Nephron (organoid): ENCODE measurements around the gene PAPOLA.

Experiments used
- H3K27ac Mint-ChIP-seq, 3 experiments: 2 replicates each; pipeline ENCODE4 v1.8.0; 2020; ENCODE audit warnings: mixed read lengths in 3 of 3, mild to moderate bottlenecking in 2 of 3, moderate library complexity in 1 of 3
- H3K27me3 Mint-ChIP-seq: 2 replicates; pipeline ENCODE4 v1.8.0; 2021; ENCODE audit warnings: low read depth, mild to moderate bottlenecking, moderate library complexity, mixed read lengths
- H3K36me3 Mint-ChIP-seq: 2 replicates; pipeline ENCODE4 v1.8.0; 2020; ENCODE audit warnings: low read depth, mixed read lengths
- H3K4me1 Mint-ChIP-seq: 2 replicates; pipeline ENCODE4 v1.8.0; 2020; ENCODE audit warnings: mixed read lengths
- H3K4me3 Mint-ChIP-seq, 3 experiments: 2 replicates each; pipeline ENCODE4 v1.8.0; 2020; ENCODE audit warnings: mild to moderate bottlenecking in 3 of 3, mixed read lengths in 3 of 3, moderate library complexity in 2 of 3
- H3K9me3 Mint-ChIP-seq: 2 replicates; pipeline ENCODE4 v1.8.0; 2020; ENCODE audit warnings: mixed read lengths
- CTCF ChIP-seq, 3 experiments: fragments of 200-600 bp; sonication (generic); IDR thresholded peaks; one replicate each; pipeline ENCODE4 v1.5.0; 2021; ENCODE audit warnings: antibody characterized with exemption in 3 of 3; ENCODE audit not compliant: unreplicated experiment in 3 of 3

The PAPOLA gene

DNA sequence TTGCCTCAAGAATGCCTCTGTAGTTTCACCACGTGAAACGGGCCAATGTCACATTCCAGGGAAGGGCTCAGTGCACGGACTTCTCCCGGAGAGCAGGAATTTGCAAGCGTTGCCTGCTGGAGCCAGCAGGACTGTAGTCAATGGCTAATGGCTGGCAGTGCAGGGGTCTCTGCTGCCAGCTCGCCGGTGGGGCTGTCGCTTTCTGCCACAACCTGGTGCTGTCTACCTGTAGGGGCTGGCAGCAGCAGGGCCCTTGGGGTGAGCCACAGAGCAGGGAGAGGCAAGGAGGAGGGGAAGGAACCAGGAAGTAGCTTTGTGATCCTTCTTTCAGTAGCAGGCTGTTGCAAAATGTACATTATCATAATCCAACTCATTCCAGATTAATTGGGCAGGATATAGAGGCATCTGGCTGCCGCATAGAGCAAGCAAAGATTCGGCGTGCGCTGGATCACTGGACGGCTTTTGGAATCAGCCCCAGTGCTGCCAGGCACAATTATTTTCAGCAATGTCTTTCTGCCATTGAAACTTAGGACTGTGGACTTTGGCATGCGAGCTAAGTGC is 114.1 kb downstream of the PAPOLA start:
- TF ChIP-seq CTCF (IDR thresholded peaks at IDR 0.05; ENCODE audit: unreplicated experiment in 3 of 3): no peak
- Mint-ChIP-seq H3K36me3 (no peaks in the 10 kb centered on the region), H3K4me3 (no peak overlapping the region), H3K9me3 (no peaks in the 10 kb centered on the region), H3K4me1 (peaks cover 6% of the 10 kb centered on the region), H3K27ac (no peak overlapping the region), H3K27me3 (peaks cover 40% of the 10 kb centered on the region)
